HG03575 (cell line): Measurements from ENCODE around the gene KRT31.
"Not testable (repeated sequence)": the region's sequence is repeated elsewhere in the genome, so short reads cannot be mapped to it uniquely, and the experiment has no call there.

Source experiments
- ATAC-seq: cut with Tn5 transposase; IDR thresholded peaks from one replicate; pipeline ENCODE4 v1.9.1; 2021; ENCODE audit not compliant: unreplicated experiment, insufficient number of reproducible peaks, low FRiP score; ENCODE audit errors: extremely low read depth

The KRT31 gene

GRCh38 chr17:41419716-41420115 lies 22.3 kb upstream of the KRT31 start:
- ATAC-seq = no peak

- ATAC-seq = no peak
Observed at GRCh38 chr17:41418116-41418860, 20.9 kb upstream of the KRT31 start.

- no peak for ATAC-seq
Observed at GRCh38 chr17:41417576-41418015, 20.2 kb upstream of the KRT31 start.

- ATAC-seq = no peak
Observed at GRCh38 chr17:41417127-41417526, 19.7 kb upstream of the KRT31 start.

- no peak for ATAC-seq
Observed at GRCh38 chr17:41416479-41416878, 19.1 kb upstream of the KRT31 start.

- ATAC-seq = no peak
Observed at GRCh38 chr17:41415833-41416335, 18.5 kb upstream of the KRT31 start.

GRCh38 chr17:41415411-41415810 lies 18.0 kb upstream of the KRT31 start:
- ATAC-seq = no peak

- no peak for ATAC-seq
Observed at GRCh38 chr17:41413982-41414381, 16.6 kb upstream of the KRT31 start.

- ATAC-seq = no peak
Observed at GRCh38 chr17:41413353-41413957, 16.0 kb upstream of the KRT31 start.

- ATAC-seq = no peak
Observed at GRCh38 chr17:41411072-41411840, 13.8 kb upstream of the KRT31 start.

GRCh38 chr17:41407226-41407625 lies 9.8 kb upstream of the KRT31 start:
- ATAC-seq = no peak

GRCh38 chr17:41406205-41406604 lies 8.8 kb upstream of the KRT31 start:
- ATAC-seq = no peak

GRCh38 chr17:41404024-41404671 lies 6.7 kb upstream of the KRT31 start:
- no peak for ATAC-seq

- ATAC-seq = no peak
Observed at GRCh38 chr17:41403404-41404023, 6.1 kb upstream of the KRT31 start.

- ATAC-seq = no peak
Observed at GRCh38 chr17:41402161-41402560, 4.8 kb upstream of the KRT31 start.

GRCh38 chr17:41396340-41396739 lies 1.1 kb downstream of the KRT31 start:
- no peak for ATAC-seq

- ATAC-seq = no peak
Observed at GRCh38 chr17:41395611-41396010, 1.8 kb downstream of the KRT31 start.

GRCh38 chr17:41395044-41395443 lies 2.4 kb downstream of the KRT31 start:
- ATAC-seq = not testable (repeated sequence)
